Mesendoderm (in vitro differentiated cells): ENCODE results near the gene RBM33.
"Not testable (repeated sequence)": the region's sequence is repeated elsewhere in the genome, so short reads cannot be mapped to it uniquely, and the experiment has no call there.

Source experiments
- DNase-seq: peaks from one replicate; pipeline ENCODE4 v3.0.0; 2013
- H2AK5ac ChIP-seq: 2 replicates; pipeline ENCODE4 v1.6.1; 2013; ENCODE audit warnings: low read length, inconsistent platforms
- H2BK120ac ChIP-seq: 2 replicates; pipeline ENCODE4 v1.6.1; 2013; ENCODE audit warnings: low read depth, mild to moderate bottlenecking, low read length, moderate library complexity, mixed read lengths
- H2BK15ac ChIP-seq: replicated peaks from 2 replicates; pipeline ENCODE4 v1.6.1; 2013; ENCODE audit warnings: low read depth, mild to moderate bottlenecking, moderate library complexity
- H2BK5ac ChIP-seq: 2 replicates; pipeline ENCODE4 v1.6.1; 2013; ENCODE audit warnings: low read length, inconsistent platforms
- H3K18ac ChIP-seq: 2 replicates; pipeline ENCODE4 v1.6.1; 2013; ENCODE audit warnings: mild to moderate bottlenecking, low read length, mixed read lengths
- H3K23ac ChIP-seq: one replicate; pipeline ENCODE4 v1.6.1; 2013; ENCODE audit warnings: low read length
- H3K27ac ChIP-seq: 2 replicates; pipeline ENCODE4 v1.5.1; 2013; ENCODE audit warnings: low read depth, mild to moderate bottlenecking, inconsistent platforms, low read length, moderate library complexity
- H3K27me3 ChIP-seq: 2 replicates; pipeline ENCODE4 v1.6.1; 2013; ENCODE audit warnings: low read length, control low read depth, mild to moderate bottlenecking, inconsistent platforms; ENCODE audit not compliant: insufficient read depth, poor library complexity
- H3K36me3 ChIP-seq: 2 replicates; pipeline ENCODE4 v1.6.1; 2013; ENCODE audit warnings: low read length, inconsistent platforms; ENCODE audit not compliant: control insufficient read depth, insufficient read depth
- H3K4ac ChIP-seq: one replicate; pipeline ENCODE4 v1.6.1; 2013; ENCODE audit warnings: low read depth, mild to moderate bottlenecking, low read length, moderate library complexity
- H3K4me1 ChIP-seq: 2 replicates; pipeline ENCODE4 v1.6.1; 2013; ENCODE audit warnings: low read depth, low read length, inconsistent platforms; ENCODE audit not compliant: control insufficient read depth
- H3K4me2 ChIP-seq: 2 replicates; pipeline ENCODE4 v1.6.1; 2013; ENCODE audit warnings: low read length
- H3K4me3 ChIP-seq: 2 replicates; pipeline ENCODE4 v1.5.1; 2013; ENCODE audit warnings: mild to moderate bottlenecking, low read length
- H3K56ac ChIP-seq: one replicate; pipeline ENCODE4 v1.6.1; 2013; ENCODE audit warnings: low read length
- H3K79me1 ChIP-seq: 2 replicates; pipeline ENCODE4 v1.6.1; 2013; ENCODE audit warnings: low read length, inconsistent platforms
- H3K79me2 ChIP-seq: 2 replicates; pipeline ENCODE4 v1.6.1; 2013; ENCODE audit warnings: mild to moderate bottlenecking, low read length; ENCODE audit not compliant: control insufficient read depth, insufficient read depth
- H3K9ac ChIP-seq: 2 replicates; pipeline ENCODE4 v1.6.1; 2013; ENCODE audit warnings: low read length, inconsistent platforms
- H4K5ac ChIP-seq: one replicate; pipeline ENCODE4 v1.6.1; 2013; ENCODE audit warnings: low read length
- H4K8ac ChIP-seq: one replicate; pipeline ENCODE4 v1.6.1; 2013; ENCODE audit warnings: low read depth, mild to moderate bottlenecking, control low read depth, low read length, moderate library complexity
- WGBS: extraction: QIAGEN DNeasy Blood & Tissue Kit; methylation state at CpG from one replicate; pipeline ENCODE4 v1.1.7; 2013; ENCODE audit warnings: low lambda C conversion rate, missing lambda C conversion rate; ENCODE audit not compliant: insufficient coverage; ENCODE audit errors: extremely low coverage; 5-methylcytosine and 5-hydroxymethylcytosine counted together

The RBM33 gene

GRCh38 chr7:155816192-155816508 lies 171.7 kb downstream of the RBM33 start:
- Histone ChIP-seq H3K27me3 (peaks cover 30% of the 10 kb centered on the region), H3K23ac (no peak overlapping the region)

DNA sequence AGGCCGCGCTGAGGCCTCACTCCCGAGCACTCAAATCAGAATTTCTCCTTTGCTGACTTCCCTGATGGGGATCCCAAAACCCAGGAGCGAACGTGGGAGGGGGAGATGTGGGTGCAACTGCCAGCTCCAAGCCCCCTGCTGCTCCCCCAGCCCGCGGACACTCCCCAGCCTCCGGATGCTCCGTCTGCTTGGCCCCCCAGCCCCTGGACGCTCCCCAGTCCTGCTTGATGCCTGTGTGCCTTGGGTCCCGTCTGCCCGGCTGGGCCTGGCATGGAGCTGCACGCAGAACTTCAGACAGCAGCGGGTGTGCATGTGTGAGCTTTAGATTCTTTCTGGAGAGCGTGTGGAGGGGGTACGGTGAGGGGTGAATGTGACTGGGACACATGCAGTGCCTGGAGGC lies 172.5 kb downstream of the RBM33 start:
- no peaks in the 10 kb centered on the region for H3K4me1 ChIP-seq

More at GRCh38 chr7:155816192-155816508, 171.7 kb downstream of the RBM33 start:
- no peak overlapping the region for H4K5ac ChIP-seq
- H2BK120ac ChIP-seq, result no peak overlapping the region
- DNase-seq, result no peak
- no peaks in the 10 kb centered on the region for H3K36me3 ChIP-seq
- H3K4me1 ChIP-seq, result no peaks in the 10 kb centered on the region
- no peaks in the 10 kb centered on the region for H3K79me2 ChIP-seq
- no peaks in the 10 kb centered on the region for H3K79me1 ChIP-seq
- no peak overlapping the region for H2BK15ac ChIP-seq
- no peak overlapping the region for H3K18ac ChIP-seq
- no peak overlapping the region for H2BK5ac ChIP-seq
- no peak overlapping the region for H3K4me3 ChIP-seq
- H3K9ac ChIP-seq, result no peak overlapping the region
- H3K4me2 ChIP-seq, result no peak overlapping the region
- H3K56ac ChIP-seq, result no peak overlapping the region
- no CpG with 5 or more reads among the region's 12 CpGs for WGBS
- no peak overlapping the region for H3K27ac ChIP-seq
- no peak overlapping the region for H4K8ac ChIP-seq
- no peak overlapping the region for H2AK5ac ChIP-seq
- H3K4ac ChIP-seq, result no peak overlapping the region

DNA sequence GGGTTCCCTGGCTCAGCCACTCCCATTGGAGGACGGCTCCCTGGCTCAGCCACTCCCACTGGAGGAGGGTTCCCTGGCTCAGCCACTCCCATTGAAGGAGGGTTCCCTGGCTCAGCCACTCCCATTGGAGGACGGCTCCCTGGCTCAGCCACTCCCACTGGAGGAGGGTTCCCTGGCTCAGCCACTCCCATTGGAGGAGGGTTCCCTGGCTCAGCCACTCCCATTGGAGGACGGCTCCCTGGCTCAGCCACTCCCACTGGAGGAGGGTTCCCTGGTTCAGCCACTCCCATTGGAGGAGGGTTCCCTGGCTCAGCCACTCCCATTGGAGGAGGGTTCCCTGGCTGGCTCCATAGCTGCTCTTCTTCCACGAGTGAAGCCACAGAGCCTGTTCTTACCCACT lies 173.1 kb downstream of the RBM33 start:
- H3K4me2 ChIP-seq, H3K36me3 ChIP-seq, H3K18ac ChIP-seq, H3K56ac ChIP-seq, H3K4ac ChIP-seq, H2BK5ac ChIP-seq, H2BK120ac ChIP-seq, H3K79me2 ChIP-seq, H2AK5ac ChIP-seq, H4K8ac ChIP-seq, H4K5ac ChIP-seq, H3K9ac ChIP-seq, H3K23ac ChIP-seq, H3K27ac ChIP-seq, H3K4me1 ChIP-seq, H3K79me1 ChIP-seq, H3K4me3 ChIP-seq, DNase-seq, H2BK15ac ChIP-seq: not testable (repeated sequence)
- WGBS, result no CpG with 5 or more reads among the region's 4 CpGs
- H3K27me3 ChIP-seq, result peaks cover 18% of the 10 kb centered on the region

More for the DNA sequence above, 172.5 kb downstream of the RBM33 start:
- H3K79me1 ChIP-seq, result no peaks in the 10 kb centered on the region
- H2BK5ac ChIP-seq, result no peak overlapping the region
- no peak overlapping the region for H3K4me3 ChIP-seq
- H3K18ac ChIP-seq, result no peak overlapping the region
- no peak overlapping the region for H3K27ac ChIP-seq
- H2BK120ac ChIP-seq, result no peak overlapping the region
- no peak overlapping the region for H3K56ac ChIP-seq
- H3K4ac ChIP-seq, result no peak overlapping the region
- H4K5ac ChIP-seq, result no peak overlapping the region
- H3K9ac ChIP-seq, result no peak overlapping the region
- no CpG with 5 or more reads among the region's 16 CpGs for WGBS
- H2BK15ac ChIP-seq, result no peak overlapping the region
- H4K8ac ChIP-seq, result no peak overlapping the region
- H3K27me3 ChIP-seq, result peaks cover 22% of the 10 kb centered on the region
- H3K36me3 ChIP-seq, result no peaks in the 10 kb centered on the region
- no peaks in the 10 kb centered on the region for H3K79me2 ChIP-seq
- no peak overlapping the region for H3K4me2 ChIP-seq
- no peak overlapping the region for H2AK5ac ChIP-seq
- no peak for DNase-seq
- no peak overlapping the region for H3K23ac ChIP-seq

GRCh38 chr7:155818154-155818819 lies 173.8 kb downstream of the RBM33 start:
- Histone ChIP-seq H3K27ac (no peak overlapping the region), H3K27me3 (peaks cover 10% of the 10 kb centered on the region), H2BK15ac (no peak overlapping the region), H3K4me3 (no peak overlapping the region), H3K9ac (no peak overlapping the region), H2AK5ac (no peak overlapping the region), H4K5ac (no peak overlapping the region), H2BK120ac (no peak overlapping the region), H3K4ac (no peak overlapping the region), H3K79me1 (no peaks in the 10 kb centered on the region), H3K36me3 (no peaks in the 10 kb centered on the region), H3K18ac (no peak overlapping the region), H2BK5ac (no peak overlapping the region), H3K23ac (no peak overlapping the region), H3K79me2 (no peaks in the 10 kb centered on the region), H3K4me2 (no peak overlapping the region), H3K4me1 (no peaks in the 10 kb centered on the region), H3K56ac (no peak overlapping the region), H4K8ac (no peak overlapping the region)
- no CpG with 5 or more reads among the region's 21 CpGs for WGBS
- DNase-seq, result no peak

DNA sequence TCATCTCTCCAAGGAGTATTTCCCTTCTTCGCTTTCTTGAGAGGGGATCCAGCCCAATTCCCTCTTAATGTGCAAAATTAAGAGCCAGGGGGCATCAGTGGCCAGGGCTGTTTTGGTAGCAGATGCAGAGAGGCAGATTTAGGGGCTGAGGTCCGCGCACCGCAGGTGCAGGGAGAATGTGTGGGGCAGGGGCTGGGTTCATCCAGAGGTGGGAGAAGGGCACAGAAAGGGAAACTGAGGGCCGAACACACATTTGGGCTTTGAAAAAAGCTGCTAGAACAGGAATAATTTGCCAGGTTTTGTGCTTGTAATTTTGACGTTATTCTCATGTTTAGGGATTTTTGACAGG lies 174.3 kb downstream of the RBM33 start:
- Histone ChIP-seq H4K8ac (no peak overlapping the region), H3K4me3 (no peak overlapping the region), H3K23ac (no peak overlapping the region), H3K18ac (no peak overlapping the region), H2BK120ac (no peak overlapping the region), H3K27ac (no peak overlapping the region), H3K9ac (no peak overlapping the region), H3K4ac (no peak overlapping the region), H3K56ac (no peak overlapping the region), H2BK15ac (no peak overlapping the region), H3K79me1 (no peaks in the 10 kb centered on the region), H2BK5ac (no peak overlapping the region), H3K4me2 (no peak overlapping the region), H3K27me3 (peaks cover 5% of the 10 kb centered on the region), H3K79me2 (no peaks in the 10 kb centered on the region), H3K36me3 (no peaks in the 10 kb centered on the region), H3K4me1 (no peaks in the 10 kb centered on the region), H2AK5ac (no peak overlapping the region), H4K5ac (no peak overlapping the region)
- no CpG with 5 or more reads among the region's 6 CpGs for WGBS
- no peak for DNase-seq

DNA sequence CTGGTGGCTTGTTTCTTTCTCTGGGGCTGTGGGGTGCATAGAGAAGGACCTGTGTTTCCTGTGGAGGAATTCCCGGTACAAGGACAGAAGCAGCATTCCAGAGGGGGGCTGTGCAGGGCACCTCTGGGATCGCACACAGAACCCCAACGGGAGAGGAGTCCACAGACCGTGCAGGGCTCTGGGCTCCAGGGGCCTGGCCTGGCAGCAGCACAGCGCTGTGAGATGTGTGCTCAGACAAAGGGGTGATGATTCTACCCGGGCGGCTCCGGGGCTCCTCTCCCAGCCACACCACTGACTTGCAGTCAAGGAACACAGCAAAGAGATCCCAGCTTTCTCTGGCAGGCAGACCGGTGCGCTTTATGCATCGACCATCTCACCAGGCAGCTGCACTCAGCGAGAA lies 174.7 kb downstream of the RBM33 start:
- H3K27me3 ChIP-seq, result peaks cover under 1% of the 10 kb centered on the region
- no peak overlapping the region for H3K27ac ChIP-seq
- no peak overlapping the region for H2BK5ac ChIP-seq
- H3K36me3 ChIP-seq, result no peaks in the 10 kb centered on the region
- H4K5ac ChIP-seq, result no peak overlapping the region
- H3K4me2 ChIP-seq, result no peak overlapping the region
- no peak overlapping the region for H3K56ac ChIP-seq
- no CpG with 5 or more reads among the region's 12 CpGs for WGBS
- no peak overlapping the region for H3K9ac ChIP-seq
- H3K18ac ChIP-seq, result no peak overlapping the region
- no peak overlapping the region for H2BK120ac ChIP-seq
- no peaks in the 10 kb centered on the region for H3K79me2 ChIP-seq
- H4K8ac ChIP-seq, result no peak overlapping the region
- H2BK15ac ChIP-seq, result no peak overlapping the region
- no peak overlapping the region for H3K4me3 ChIP-seq
- no peak for DNase-seq
- H3K79me1 ChIP-seq, result no peaks in the 10 kb centered on the region
- no peak overlapping the region for H3K4ac ChIP-seq
- H3K23ac ChIP-seq, result no peak overlapping the region
- H3K4me1 ChIP-seq, result no peaks in the 10 kb centered on the region
- H2AK5ac ChIP-seq, result no peak overlapping the region
